Mononuclear cell (primary cell): ENCODE data around the gene PLA2G1B. TPM values are rescaled to one million over a fixed set of nuclear protein-coding genes. Genes with fewer than 3 reads are reported as not detected.

Experiments used
- total RNA-seq: library from RNA; depleted of rRNA; stranded (reverse); fragments of >200 nt; gene quantifications from one replicate; pipeline ENCODE4 v1.2.3, GENCODE V29; 2012

The PLA2G1B gene
- total RNA-seq, 1 donor, result 0.31 TPM

Other genes with a start within 250 kb of the PLA2G1B start
- 17.2 TPM for gene RAB35, start 211.0 kb downstream of the PLA2G1B start, total RNA-seq
- 159 TPM for gene GCN1, start 133.1 kb downstream of the PLA2G1B start, total RNA-seq
- gene RPLP0, start 126.7 kb downstream of the PLA2G1B start, total RNA-seq, result 2,452 TPM
- gene PXN, start 62.0 kb downstream of the PLA2G1B start, total RNA-seq, result 80.8 TPM
- under 0.01 TPM for gene RNU4-2, start 35.9 kb downstream of the PLA2G1B start, total RNA-seq
- under 0.01 TPM for gene RNU4-1, start 34.5 kb downstream of the PLA2G1B start, total RNA-seq
- gene SIRT4, start 25.5 kb downstream of the PLA2G1B start, total RNA-seq, result 0.10 TPM
- gene MSI1, start 41.4 kb upstream of the PLA2G1B start, total RNA-seq, result not detected
- 138 TPM for gene COX6A1, start 110.3 kb upstream of the PLA2G1B start, total RNA-seq
- 25.6 TPM for gene TRIAP1, start 118.6 kb upstream of the PLA2G1B start, total RNA-seq
- gene GATC, start 118.7 kb upstream of the PLA2G1B start, total RNA-seq, result 11.0 TPM
- gene SRSF9, start 142.0 kb upstream of the PLA2G1B start, total RNA-seq, result 84.7 TPM
- 34.0 TPM for gene DYNLL1, start 168.3 kb upstream of the PLA2G1B start, total RNA-seq
- gene COQ5, start 201.4 kb upstream of the PLA2G1B start, total RNA-seq, result 4.5 TPM
- gene RNF10, start 206.6 kb upstream of the PLA2G1B start, total RNA-seq, result 218 TPM